Liver (tissue), 9 donors: Measurements from ENCODE around the gene MYL6B. TPM values are rescaled to one million over a fixed set of nuclear protein-coding genes. Genes with fewer than 3 reads are reported as not detected.

Experiments
- DNase-seq: peaks from one replicate; pipeline ENCODE4 v3.0.0-alpha.2; 2017; ENCODE audit warnings: low spot score
- H3K27ac ChIP-seq, 2 donors: one replicate each; pipeline ENCODE4 v1.7.0; 2013; ENCODE audit warnings: inconsistent platforms in 2 of 2, low read length in 2 of 2, control low read depth in 1 of 2, low read depth in 1 of 2, mild to moderate bottlenecking in 1 of 2
- H3K27me3 ChIP-seq, 4 donors: one replicate each; pipeline versions ENCODE4 v1.6.1 to v1.7.0; 2013; ENCODE audit warnings: low read length in 3 of 4, inconsistent platforms in 1 of 4, mild to moderate bottlenecking in 1 of 4, moderate library complexity in 1 of 4; ENCODE audit not compliant: control insufficient read depth in 4 of 4, insufficient read depth in 4 of 4
- H3K36me3 ChIP-seq, 4 donors: one replicate each; pipeline versions ENCODE4 v1.6.1 to v1.7.0; 2013; ENCODE audit warnings: low read length in 3 of 4, mild to moderate bottlenecking in 3 of 4, low read depth in 1 of 4, moderate library complexity in 1 of 4; ENCODE audit not compliant: control insufficient read depth in 4 of 4, insufficient read depth in 3 of 4
- H3K4me1 ChIP-seq, 4 donors: one replicate each; pipeline versions ENCODE4 v1.6.1 to v1.7.0; 2013; ENCODE audit warnings: low read length in 3 of 4, mild to moderate bottlenecking in 3 of 4, moderate library complexity in 1 of 4; ENCODE audit not compliant: control insufficient read depth in 4 of 4, insufficient read depth in 4 of 4
- H3K4me3 ChIP-seq, 3 donors: one replicate each; pipeline versions ENCODE4 v1.6.1 to v1.7.0; 2013; ENCODE audit warnings: low read length in 3 of 3, control low read depth in 1 of 3, low read depth in 1 of 3, mild to moderate bottlenecking in 1 of 3
- H3K9ac ChIP-seq, 2 donors: one replicate each; pipeline ENCODE4 v1.7.0; 2013; ENCODE audit warnings: low read length in 2 of 2, mild to moderate bottlenecking in 2 of 2, moderate library complexity in 2 of 2, control low read depth in 1 of 2, low read depth in 1 of 2
- H3K9me3 ChIP-seq, 4 donors: one replicate each; pipeline versions ENCODE4 v1.6.1 to v1.7.0; 2013; ENCODE audit warnings: low read length in 3 of 4; ENCODE audit not compliant: control insufficient read depth in 4 of 4
- EGR1 ChIP-seq, 2 donors: IDR thresholded peaks; 2 replicates each; pipeline ENCODE4 v1.6.1; 2016 to 2018; ENCODE audit warnings: antibody characterized with exemption in 2 of 2, low read depth in 2 of 2
- FOXA1 ChIP-seq: IDR thresholded peaks from 2 replicates; pipeline ENCODE4 v1.6.1; 2016; ENCODE audit warnings: antibody characterized with exemption
- FOXA2 ChIP-seq: IDR thresholded peaks from 2 replicates; pipeline ENCODE4 v1.6.1; 2016; ENCODE audit warnings: antibody characterized with exemption
- GABPA ChIP-seq, 2 donors: IDR thresholded peaks in 1 of 2; conservative IDR thresholded peaks in 1 of 2; 2 replicates each; pipeline ENCODE4 v1.6.1; 2016; ENCODE audit warnings: antibody characterized with exemption in 2 of 2, mild to moderate bottlenecking in 1 of 2, moderate library complexity in 1 of 2
- HNF4A ChIP-seq, 2 donors: conservative IDR thresholded peaks; 2 replicates each; pipeline ENCODE4 v1.6.1; 2016; ENCODE audit warnings: antibody characterized with exemption in 2 of 2, mild to moderate bottlenecking in 2 of 2
- HNF4G ChIP-seq: IDR thresholded peaks from 2 replicates; pipeline ENCODE4 v1.6.1; 2016; ENCODE audit warnings: antibody characterized with exemption
- JUND ChIP-seq, 2 donors: IDR thresholded peaks; 2 replicates each; pipeline ENCODE4 v1.6.1; 2016; ENCODE audit warnings: antibody characterized with exemption in 2 of 2
- NR2F2 ChIP-seq: IDR thresholded peaks from 2 replicates; pipeline ENCODE4 v1.6.1; 2016; ENCODE audit warnings: antibody characterized with exemption
- RAD21 ChIP-seq, 2 donors: IDR thresholded peaks; 2 replicates each; pipeline ENCODE4 v1.6.1; 2016; ENCODE audit warnings: antibody characterized with exemption in 2 of 2, mild to moderate bottlenecking in 2 of 2
- RXRA ChIP-seq, 2 donors: IDR thresholded peaks; 2 replicates each; pipeline ENCODE4 v1.6.1; 2017 to 2018; ENCODE audit warnings: antibody characterized with exemption in 2 of 2, mild to moderate bottlenecking in 1 of 2
- SP1 ChIP-seq: IDR thresholded peaks from 2 replicates; pipeline ENCODE4 v1.6.1; 2018; ENCODE audit warnings: antibody characterized with exemption, mild to moderate bottlenecking
- TAF1 ChIP-seq: conservative IDR thresholded peaks from 2 replicates; pipeline ENCODE4 v1.6.1; 2016; ENCODE audit warnings: antibody characterized with exemption, mild to moderate bottlenecking
- YY1 ChIP-seq: IDR thresholded peaks from 2 replicates; pipeline ENCODE4 v1.6.1; 2016; ENCODE audit warnings: antibody characterized with exemption, mild to moderate bottlenecking
- WGBS: extraction: QIAGEN DNeasy Blood & Tissue Kit; methylation state at CpG from one replicate; pipeline ENCODE4 v1.1.7; 2013; 5-methylcytosine and 5-hydroxymethylcytosine counted together
- polyA plus RNA-seq, 2 donors: library from polyadenylated mRNA; stranded (reverse) in 1 of 2; unstranded in 1 of 2; fragments of 200-250 nt in 1 of 2; fragments of >200 nt in 1 of 2; fragmentation: Nextera tagmentation in 1 of 2; extraction: Ambion mirVana in 1 of 2; gene quantifications; one replicate each; pipeline versions ENCODE4 v1.2.1 to v1.2.3, GENCODE V29; 2013 to 2015
- total RNA-seq, 2 donors: library from RNA; depleted of rRNA; stranded (reverse); fragments of >200 nt; gene quantifications; one replicate each; pipeline ENCODE4 v1.2.3, GENCODE V29; 2014
- TF ChIP-seq, protein P1 (sequence below): IDR thresholded peaks from 2 replicates; pipeline ENCODE4 v1.6.1; 2016; ENCODE audit warnings: antibody characterized with exemption
- TF ChIP-seq, protein P2 (sequence below): IDR thresholded peaks from 2 replicates; pipeline ENCODE4 v1.6.1; 2016; ENCODE audit warnings: antibody characterized with exemption
- TF ChIP-seq, protein P3 (sequence below): IDR thresholded peaks from 2 replicates; pipeline ENCODE4 v1.6.1; 2016; ENCODE audit warnings: antibody characterized with exemption
- TF ChIP-seq, protein P4 (sequence below): IDR thresholded peaks from 2 replicates; pipeline ENCODE4 v1.6.1; 2016; ENCODE audit warnings: antibody characterized with exemption, mild to moderate bottlenecking
- TF ChIP-seq, protein P5 (sequence below): fragments of 150-350 bp; IDR thresholded peaks from 2 replicates; pipeline ENCODE4 v1.5.1; 2017; ENCODE audit warnings: improper control_type of control experiment, low read depth, low read length; ENCODE audit not compliant: missing input control
- donor health status: healthy.
- donor health status: healthy.
- donor health status: healthy.
- donor health status: healthy.
- donor health status: healthy.

Gene MYL6B
- total and polyA plus RNA-seq, 4 donors, result 3.7 to 14.2 (median 12.6) TPM

DNA sequence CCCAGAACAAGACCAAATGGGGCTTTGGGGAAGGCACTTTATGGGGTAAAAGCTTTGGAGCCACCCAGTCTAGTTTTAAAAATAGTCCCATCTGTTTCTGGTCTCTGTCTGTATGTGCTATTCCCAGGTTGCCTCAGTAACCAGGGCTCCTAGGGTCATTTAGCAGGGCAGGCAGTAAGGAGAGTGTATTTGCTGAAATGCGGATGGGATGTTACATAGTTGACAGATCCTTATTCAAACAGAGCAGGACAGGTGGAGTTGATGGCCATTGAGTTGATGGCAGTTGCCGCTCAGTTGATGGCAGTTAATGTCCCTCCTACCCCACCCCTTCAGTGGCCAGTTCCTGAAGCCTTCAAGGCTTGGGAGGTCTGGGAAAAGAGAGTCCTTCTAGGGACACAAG, 29.8 kb upstream of the MYL6B start:
- TF ChIP-seq TAF1 (no peak), NR2F2 (no peak), GABPA (IDR thresholded peaks at IDR 0.05 in 1 of 2, conservative IDR thresholded peaks at IDR 0.05 in 1 of 2) (no peak), JUND (IDR thresholded peaks at IDR 0.05) (peak in 1 of 2 donors; percentile 23), RXRA (IDR thresholded peaks at IDR 0.05) (peak; percentile 87 to 90), HNF4G (no peak), SP1 (peak; percentile 81), FOXA2 (peak; percentile 64), YY1 (peak; percentile 21), RAD21 (IDR thresholded peaks at IDR 0.05) (peak in 1 of 2 donors; percentile 33), HNF4A (conservative IDR thresholded peaks at IDR 0.05) (peak; percentile 39 to 44), EGR1 (IDR thresholded peaks at IDR 0.05; ENCODE audit: low read depth in 2 of 2) (no peak), FOXA1 (no peak)
- TF ChIP-seq, protein P1, sequence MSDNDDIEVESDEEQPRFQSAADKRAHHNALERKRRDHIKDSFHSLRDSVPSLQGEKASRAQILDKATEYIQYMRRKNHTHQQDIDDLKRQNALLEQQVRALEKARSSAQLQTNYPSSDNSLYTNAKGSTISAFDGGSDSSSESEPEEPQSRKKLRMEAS, result peak; percentile 43
- TF ChIP-seq, protein P2, sequence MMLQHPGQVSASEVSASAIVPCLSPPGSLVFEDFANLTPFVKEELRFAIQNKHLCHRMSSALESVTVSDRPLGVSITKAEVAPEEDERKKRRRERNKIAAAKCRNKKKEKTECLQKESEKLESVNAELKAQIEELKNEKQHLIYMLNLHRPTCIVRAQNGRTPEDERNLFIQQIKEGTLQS, result no peak
- TF ChIP-seq, protein P3, sequence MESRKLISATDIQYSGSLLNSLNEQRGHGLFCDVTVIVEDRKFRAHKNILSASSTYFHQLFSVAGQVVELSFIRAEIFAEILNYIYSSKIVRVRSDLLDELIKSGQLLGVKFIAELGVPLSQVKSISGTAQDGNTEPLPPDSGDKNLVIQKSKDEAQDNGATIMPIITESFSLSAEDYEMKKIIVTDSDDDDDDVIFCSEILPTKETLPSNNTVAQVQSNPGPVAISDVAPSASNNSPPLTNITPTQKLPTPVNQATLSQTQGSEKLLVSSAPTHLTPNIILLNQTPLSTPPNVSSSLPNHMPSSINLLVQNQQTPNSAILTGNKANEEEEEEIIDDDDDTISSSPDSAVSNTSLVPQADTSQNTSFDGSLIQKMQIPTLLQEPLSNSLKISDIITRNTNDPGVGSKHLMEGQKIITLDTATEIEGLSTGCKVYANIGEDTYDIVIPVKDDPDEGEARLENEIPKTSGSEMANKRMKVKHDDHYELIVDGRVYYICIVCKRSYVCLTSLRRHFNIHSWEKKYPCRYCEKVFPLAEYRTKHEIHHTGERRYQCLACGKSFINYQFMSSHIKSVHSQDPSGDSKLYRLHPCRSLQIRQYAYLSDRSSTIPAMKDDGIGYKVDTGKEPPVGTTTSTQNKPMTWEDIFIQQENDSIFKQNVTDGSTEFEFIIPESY, result peak; percentile 27
- TF ChIP-seq, protein P4, sequence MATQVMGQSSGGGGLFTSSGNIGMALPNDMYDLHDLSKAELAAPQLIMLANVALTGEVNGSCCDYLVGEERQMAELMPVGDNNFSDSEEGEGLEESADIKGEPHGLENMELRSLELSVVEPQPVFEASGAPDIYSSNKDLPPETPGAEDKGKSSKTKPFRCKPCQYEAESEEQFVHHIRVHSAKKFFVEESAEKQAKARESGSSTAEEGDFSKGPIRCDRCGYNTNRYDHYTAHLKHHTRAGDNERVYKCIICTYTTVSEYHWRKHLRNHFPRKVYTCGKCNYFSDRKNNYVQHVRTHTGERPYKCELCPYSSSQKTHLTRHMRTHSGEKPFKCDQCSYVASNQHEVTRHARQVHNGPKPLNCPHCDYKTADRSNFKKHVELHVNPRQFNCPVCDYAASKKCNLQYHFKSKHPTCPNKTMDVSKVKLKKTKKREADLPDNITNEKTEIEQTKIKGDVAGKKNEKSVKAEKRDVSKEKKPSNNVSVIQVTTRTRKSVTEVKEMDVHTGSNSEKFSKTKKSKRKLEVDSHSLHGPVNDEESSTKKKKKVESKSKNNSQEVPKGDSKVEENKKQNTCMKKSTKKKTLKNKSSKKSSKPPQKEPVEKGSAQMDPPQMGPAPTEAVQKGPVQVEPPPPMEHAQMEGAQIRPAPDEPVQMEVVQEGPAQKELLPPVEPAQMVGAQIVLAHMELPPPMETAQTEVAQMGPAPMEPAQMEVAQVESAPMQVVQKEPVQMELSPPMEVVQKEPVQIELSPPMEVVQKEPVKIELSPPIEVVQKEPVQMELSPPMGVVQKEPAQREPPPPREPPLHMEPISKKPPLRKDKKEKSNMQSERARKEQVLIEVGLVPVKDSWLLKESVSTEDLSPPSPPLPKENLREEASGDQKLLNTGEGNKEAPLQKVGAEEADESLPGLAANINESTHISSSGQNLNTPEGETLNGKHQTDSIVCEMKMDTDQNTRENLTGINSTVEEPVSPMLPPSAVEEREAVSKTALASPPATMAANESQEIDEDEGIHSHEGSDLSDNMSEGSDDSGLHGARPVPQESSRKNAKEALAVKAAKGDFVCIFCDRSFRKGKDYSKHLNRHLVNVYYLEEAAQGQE, result no peak
- TF ChIP-seq, protein P5, sequence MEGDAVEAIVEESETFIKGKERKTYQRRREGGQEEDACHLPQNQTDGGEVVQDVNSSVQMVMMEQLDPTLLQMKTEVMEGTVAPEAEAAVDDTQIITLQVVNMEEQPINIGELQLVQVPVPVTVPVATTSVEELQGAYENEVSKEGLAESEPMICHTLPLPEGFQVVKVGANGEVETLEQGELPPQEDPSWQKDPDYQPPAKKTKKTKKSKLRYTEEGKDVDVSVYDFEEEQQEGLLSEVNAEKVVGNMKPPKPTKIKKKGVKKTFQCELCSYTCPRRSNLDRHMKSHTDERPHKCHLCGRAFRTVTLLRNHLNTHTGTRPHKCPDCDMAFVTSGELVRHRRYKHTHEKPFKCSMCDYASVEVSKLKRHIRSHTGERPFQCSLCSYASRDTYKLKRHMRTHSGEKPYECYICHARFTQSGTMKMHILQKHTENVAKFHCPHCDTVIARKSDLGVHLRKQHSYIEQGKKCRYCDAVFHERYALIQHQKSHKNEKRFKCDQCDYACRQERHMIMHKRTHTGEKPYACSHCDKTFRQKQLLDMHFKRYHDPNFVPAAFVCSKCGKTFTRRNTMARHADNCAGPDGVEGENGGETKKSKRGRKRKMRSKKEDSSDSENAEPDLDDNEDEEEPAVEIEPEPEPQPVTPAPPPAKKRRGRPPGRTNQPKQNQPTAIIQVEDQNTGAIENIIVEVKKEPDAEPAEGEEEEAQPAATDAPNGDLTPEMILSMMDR, result no peak
- WGBS, result 35% methylated on average over 2 of the region's 2 CpGs
- no peak overlapping the region for H3K9ac ChIP-seq
- H3K9me3 ChIP-seq, result no peaks in the 10 kb centered on the region
- no peak for DNase-seq
- H3K27me3 ChIP-seq, result no peaks in the 10 kb centered on the region
- H3K4me1 ChIP-seq, result peaks cover 34 to 77% (median 65%) of the 10 kb centered on the region in 4 donors
- no peak overlapping the region for H3K4me3 ChIP-seq
- H3K36me3 ChIP-seq, result no peaks in the 10 kb centered on the region
- H3K27ac ChIP-seq, result peak overlapping the region; percentile 71 to 89
